ENCODE results near the gene HEBP2. TPM values are rescaled to one million over a fixed set of nuclear protein-coding genes. Genes with fewer than 3 reads are reported as not detected.

HEBP2 gene
- total RNA-seq, 1 experiment from 2014 or later: 73.1 TPM

- Histone ChIP-seq H3K27me3 (replicated peaks; ENCODE audit: control insufficient read depth, insufficient read depth, low read length) (no peaks in the 10 kb centered on the region), H3K4me3 (ENCODE audit: low read depth, low read length) (no peak overlapping the region), H3K36me3 (ENCODE audit: control insufficient read depth, insufficient read depth, low read length) (no peaks in the 10 kb centered on the region; the same call in 1 of the 2 replicates), H3K4me1 (peaks cover 23% of the 10 kb centered on the region; the same call in 1 of the 2 replicates), H3K9me3 (no peaks in the 10 kb centered on the region)
- Mint-ChIP-seq H3K27ac (ENCODE audit: unreplicated experiment) (peak overlapping the region; percentile 54), H3K27me3 (ENCODE audit: insufficient read depth, unreplicated experiment) (no peaks in the 10 kb centered on the region), H3K36me3 (ENCODE audit: insufficient read depth, unreplicated experiment) (peaks cover 40% of the 10 kb centered on the region), H3K4me3 (ENCODE audit: unreplicated experiment) (no peak overlapping the region), H3K4me1 (ENCODE audit: low read depth, unreplicated experiment) (peaks cover 19% of the 10 kb centered on the region), H3K9me3 (ENCODE audit: unreplicated experiment) (no peaks in the 10 kb centered on the region)
- no TSS peak for BruUV-seq (replicated peaks)
- intact Hi-C loops (cut with micrococcal nuclease; ENCODE audit: unreplicated experiment): loop anchor here (1.0 kb wide), 1 partner anchor 36 kb away; no protein-coding TSS in a partner anchor
- CTCF ChIA-PET: interaction anchor here (1.0 kb wide), 1 partner anchor 104 kb away, joined by 4 read pairs; no protein-coding TSS in a partner anchor
- no peak for TF ChIP-seq CTCF (IDR thresholded peaks at IDR 0.05; ENCODE audit: insufficient read depth in 1 of 2, low read depth in 1 of 2, low read length in 1 of 2, severe bottlenecking in 1 of 2, unreplicated experiment in 1 of 2)
- POLR2A ChIA-PET: no interaction called here
- DNase-seq: peak in 1 of 2 experiments; percentile 37
These were observed 64.4 kb downstream of the HEBP2 start for GRCh38 chr6:138468320-138469015.

Small RNAs within 50 kb of the gene (microRNA-seq; reads per million reads assigned to microRNA genes)
- 6.1 reads per million, percentile 37 among the genes with 10 or more reads in this experiment for gene MIR3145

Other genes starting within 250 kb of the HEBP2 start
- gene ARFGEF3, start 242.3 kb upstream of the HEBP2 start, total RNA-seq (2022): 5.2 and 5.6 TPM in 2 replicates
- gene PBOV1, start 185.7 kb upstream of the HEBP2 start, total RNA-seq (2022): not detected in 2 replicates
- gene SMIM28, start 26.3 kb upstream of the HEBP2 start, total RNA-seq (2022): not detected in 2 replicates
- gene NHSL1, start 95.3 kb downstream of the HEBP2 start, total RNA-seq (2022): 39.9 and 41.9 TPM in 2 replicates

Data from Caco-2 (cell line).